ENCODE measurements around the gene INSIG1. TPM values are rescaled to one million over a fixed set of nuclear protein-coding genes. Genes with fewer than 3 reads are reported as not detected.

INSIG1 gene
- total RNA-seq, 1 donor from 2014 or later = 55.7 TPM

DNA sequence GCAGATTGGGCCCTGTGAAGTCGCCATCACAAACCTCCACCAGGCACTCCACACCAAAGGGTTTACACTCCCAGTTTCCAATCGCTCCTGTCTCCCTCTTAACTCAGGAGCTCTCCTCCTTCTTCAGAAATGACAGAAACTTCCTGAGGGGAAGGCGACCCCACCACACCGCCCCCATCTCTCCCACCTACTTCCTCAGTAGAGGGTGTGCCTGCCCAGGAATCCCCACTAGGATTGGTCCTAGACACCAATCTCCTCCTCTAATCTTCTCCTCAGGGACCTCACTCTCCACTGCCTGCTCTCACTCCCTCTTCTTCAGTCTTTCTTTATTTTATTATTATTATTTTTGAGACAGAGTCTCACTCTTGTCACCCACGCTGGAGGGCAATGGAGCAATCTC, 5.9 kb upstream of the INSIG1 start:
- Histone ChIP-seq H4K20me1 (ENCODE audit: insufficient read depth, low read length) (no peaks in the 10 kb centered on the region), H3K4me2 (ENCODE audit: low read length) (no peak overlapping the region), H3K79me2 (ENCODE audit: insufficient read depth, low read length) (no peaks in the 10 kb centered on the region), H3K9ac (ENCODE audit: low read length) (no peak overlapping the region), H3K27ac (ENCODE audit: low read depth, low read length) (no peak overlapping the region), H2AFZ (ENCODE audit: low read depth, low read length) (no peak overlapping the region), H3K27me3 (ENCODE audit: insufficient read depth, low read length) (no peaks in the 10 kb centered on the region), H3K36me3 (ENCODE audit: insufficient read depth, low read length) (no peaks in the 10 kb centered on the region), H3K9me3 (ENCODE audit: insufficient read depth, low read depth, low read length) (no peaks in the 10 kb centered on the region), H3K4me1 (ENCODE audit: insufficient read depth, low read length) (peaks cover 15% of the 10 kb centered on the region), H3K4me3 (ENCODE audit: insufficient read depth, low read depth, low read length) (no peak overlapping the region)
- Mint-ChIP-seq H3K9me3 (ENCODE audit: unreplicated experiment) (peaks cover 18% of the 10 kb centered on the region), H3K27ac (ENCODE audit: unreplicated experiment) (no peak overlapping the region), H3K36me3 (ENCODE audit: low read depth, unreplicated experiment) (peaks cover 2% of the 10 kb centered on the region), H3K27me3 (ENCODE audit: low read depth, unreplicated experiment) (peaks cover 11% of the 10 kb centered on the region), H3K4me1 (ENCODE audit: low read depth, unreplicated experiment) (peaks cover 19% of the 10 kb centered on the region), H3K4me3 (ENCODE audit: unreplicated experiment) (no peak overlapping the region)
- no peak for DNase-seq (ENCODE audit: low read depth)
- TF ChIP-seq EZH2 (IDR thresholded peaks at IDR 0.05; ENCODE audit: insufficient read depth, low read length) = no peak
- TF ChIP-seq, protein P1, sequence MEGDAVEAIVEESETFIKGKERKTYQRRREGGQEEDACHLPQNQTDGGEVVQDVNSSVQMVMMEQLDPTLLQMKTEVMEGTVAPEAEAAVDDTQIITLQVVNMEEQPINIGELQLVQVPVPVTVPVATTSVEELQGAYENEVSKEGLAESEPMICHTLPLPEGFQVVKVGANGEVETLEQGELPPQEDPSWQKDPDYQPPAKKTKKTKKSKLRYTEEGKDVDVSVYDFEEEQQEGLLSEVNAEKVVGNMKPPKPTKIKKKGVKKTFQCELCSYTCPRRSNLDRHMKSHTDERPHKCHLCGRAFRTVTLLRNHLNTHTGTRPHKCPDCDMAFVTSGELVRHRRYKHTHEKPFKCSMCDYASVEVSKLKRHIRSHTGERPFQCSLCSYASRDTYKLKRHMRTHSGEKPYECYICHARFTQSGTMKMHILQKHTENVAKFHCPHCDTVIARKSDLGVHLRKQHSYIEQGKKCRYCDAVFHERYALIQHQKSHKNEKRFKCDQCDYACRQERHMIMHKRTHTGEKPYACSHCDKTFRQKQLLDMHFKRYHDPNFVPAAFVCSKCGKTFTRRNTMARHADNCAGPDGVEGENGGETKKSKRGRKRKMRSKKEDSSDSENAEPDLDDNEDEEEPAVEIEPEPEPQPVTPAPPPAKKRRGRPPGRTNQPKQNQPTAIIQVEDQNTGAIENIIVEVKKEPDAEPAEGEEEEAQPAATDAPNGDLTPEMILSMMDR (IDR thresholded peaks at IDR 0.05; ENCODE audit: insufficient read depth, low read depth, low read length) = no peak
- FAIRE-seq = no peak

DNA sequence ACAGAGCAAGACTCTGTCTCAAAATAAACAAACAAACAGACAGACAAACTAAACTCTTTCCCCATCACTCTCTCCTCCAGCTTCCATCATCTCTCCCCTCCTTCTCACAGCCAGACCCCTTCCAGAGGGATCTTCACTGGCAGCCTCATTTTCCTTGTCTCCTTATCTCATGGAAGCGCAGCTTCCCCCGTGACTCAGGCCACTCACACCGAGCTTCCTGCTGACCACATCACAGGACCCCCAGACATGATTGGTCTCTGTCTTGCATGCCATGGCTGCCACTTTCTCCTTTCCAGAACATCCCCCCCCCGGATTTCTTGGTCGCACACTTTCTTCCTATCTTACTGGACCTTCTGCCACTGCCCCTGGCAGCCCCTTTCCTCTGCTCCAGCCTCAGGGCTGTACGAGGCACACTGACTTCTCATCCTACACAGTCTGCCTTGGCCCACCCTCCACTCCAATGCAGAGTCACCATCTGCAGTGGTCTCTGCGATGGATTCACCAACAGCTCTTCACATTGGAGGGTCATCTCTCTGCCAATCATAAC, 4.9 kb upstream of the INSIG1 start:
- FAIRE-seq = no peak
- H3K27ac Mint-ChIP-seq (ENCODE audit: unreplicated experiment) = peak overlapping the region; percentile 62

More for the DNA sequence above, 4.9 kb upstream of the INSIG1 start:
- H3K4me1 ChIP-seq (ENCODE audit: insufficient read depth, low read length) = peaks cover 21% of the 10 kb centered on the region
- H2AFZ ChIP-seq (ENCODE audit: low read depth, low read length) = no peak overlapping the region
- Mint-ChIP-seq H3K36me3 (ENCODE audit: low read depth, unreplicated experiment) (peaks cover 2% of the 10 kb centered on the region), H3K4me1 (ENCODE audit: low read depth, unreplicated experiment) (peaks cover 19% of the 10 kb centered on the region), H3K9me3 (ENCODE audit: unreplicated experiment) (peaks cover 16% of the 10 kb centered on the region), H3K4me3 (ENCODE audit: unreplicated experiment) (peak overlapping the region; percentile 34), H3K27me3 (ENCODE audit: low read depth, unreplicated experiment) (peaks cover 9% of the 10 kb centered on the region)
- H3K4me3 ChIP-seq (ENCODE audit: insufficient read depth, low read depth, low read length) = no peak overlapping the region
- TF ChIP-seq EZH2 (IDR thresholded peaks at IDR 0.05; ENCODE audit: insufficient read depth, low read length) = no peak
- TF ChIP-seq, protein P1 (IDR thresholded peaks at IDR 0.05; ENCODE audit: insufficient read depth, low read depth, low read length) = no peak
- no peak for DNase-seq (ENCODE audit: low read depth)
- no peaks in the 10 kb centered on the region for H4K20me1 ChIP-seq (ENCODE audit: insufficient read depth, low read length)
- H3K27me3 ChIP-seq (ENCODE audit: insufficient read depth, low read length) = no peaks in the 10 kb centered on the region
- H3K27ac ChIP-seq (ENCODE audit: low read depth, low read length) = no peak overlapping the region
- no peaks in the 10 kb centered on the region for H3K79me2 ChIP-seq (ENCODE audit: insufficient read depth, low read length)
- H3K9ac ChIP-seq (ENCODE audit: low read length) = no peak overlapping the region
- no peak overlapping the region for H3K4me2 ChIP-seq (ENCODE audit: low read length)
- H3K36me3 ChIP-seq (ENCODE audit: insufficient read depth, low read length) = no peaks in the 10 kb centered on the region
- no peaks in the 10 kb centered on the region for H3K9me3 ChIP-seq (ENCODE audit: insufficient read depth, low read depth, low read length)

All from astrocyte (in vitro differentiated cells and primary cell).